Neutrophil (primary cell): ENCODE measurements around the gene MPEG1.

Experiments
- H3K27ac ChIP-seq: fragments of 200-600 bp; sonication (generic); 2 replicates; pipeline ENCODE4 v1.5.1; 2016; ENCODE audit warnings: mild to moderate bottlenecking, moderate library complexity
- H3K27me3 ChIP-seq: fragments of 200-600 bp; sonication (generic); 2 replicates; pipeline ENCODE4 v1.6.0; 2016; ENCODE audit warnings: mild to moderate bottlenecking
- H3K36me3 ChIP-seq: fragments of 200-600 bp; sonication (generic); 2 replicates; pipeline ENCODE4 v1.5.1; 2017
- H3K4me1 ChIP-seq, 2 experiments: fragments of 200-600 bp in 1 of 2; sonication (generic) in 1 of 2; 1 replicate in 1 of 2; 2 replicates in 1 of 2; pipeline versions ENCODE4 v1.5.1 to v1.6.1; 2013 to 2016; ENCODE audit warnings: low read depth in 1 of 2, low read length in 1 of 2, mild to moderate bottlenecking in 1 of 2, moderate library complexity in 1 of 2; ENCODE audit not compliant: control insufficient read depth in 1 of 2, insufficient read depth in 1 of 2
- H3K4me3 ChIP-seq, 2 experiments: fragments of 200-600 bp in 1 of 2; sonication (generic) in 1 of 2; 1 replicate in 1 of 2; 2 replicates in 1 of 2; pipeline ENCODE4 v1.5.1; 2013 to 2016; ENCODE audit warnings: low read depth in 1 of 2, low read length in 1 of 2, mild to moderate bottlenecking in 1 of 2, moderate library complexity in 1 of 2
- H3K9me3 ChIP-seq: fragments of 200-600 bp; sonication (generic); 2 replicates; pipeline ENCODE4 v1.5.1; 2016
- TF ChIP-seq, protein P1 (sequence below): fragments of 200-600 bp; sonication (generic); IDR thresholded peaks from 2 replicates; pipeline ENCODE4 v1.5.1; 2016; ENCODE audit warnings: antibody characterized with exemption

Gene MPEG1

GRCh38 chr11:59208956-59209355 is 3.8 kb downstream of the MPEG1 start:
- Histone ChIP-seq H3K27me3 (no peaks in the 10 kb centered on the region), H3K27ac (peak overlapping the region; percentile 99), H3K36me3 (peaks cover 28% of the 10 kb centered on the region), H3K9me3 (no peaks in the 10 kb centered on the region), H3K4me3 (peak overlapping the region; percentile 44 to 66), H3K4me1 (peaks cover 76 to 80% of the 10 kb centered on the region in 2 experiments)
- TF ChIP-seq, protein P1, sequence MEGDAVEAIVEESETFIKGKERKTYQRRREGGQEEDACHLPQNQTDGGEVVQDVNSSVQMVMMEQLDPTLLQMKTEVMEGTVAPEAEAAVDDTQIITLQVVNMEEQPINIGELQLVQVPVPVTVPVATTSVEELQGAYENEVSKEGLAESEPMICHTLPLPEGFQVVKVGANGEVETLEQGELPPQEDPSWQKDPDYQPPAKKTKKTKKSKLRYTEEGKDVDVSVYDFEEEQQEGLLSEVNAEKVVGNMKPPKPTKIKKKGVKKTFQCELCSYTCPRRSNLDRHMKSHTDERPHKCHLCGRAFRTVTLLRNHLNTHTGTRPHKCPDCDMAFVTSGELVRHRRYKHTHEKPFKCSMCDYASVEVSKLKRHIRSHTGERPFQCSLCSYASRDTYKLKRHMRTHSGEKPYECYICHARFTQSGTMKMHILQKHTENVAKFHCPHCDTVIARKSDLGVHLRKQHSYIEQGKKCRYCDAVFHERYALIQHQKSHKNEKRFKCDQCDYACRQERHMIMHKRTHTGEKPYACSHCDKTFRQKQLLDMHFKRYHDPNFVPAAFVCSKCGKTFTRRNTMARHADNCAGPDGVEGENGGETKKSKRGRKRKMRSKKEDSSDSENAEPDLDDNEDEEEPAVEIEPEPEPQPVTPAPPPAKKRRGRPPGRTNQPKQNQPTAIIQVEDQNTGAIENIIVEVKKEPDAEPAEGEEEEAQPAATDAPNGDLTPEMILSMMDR, result no peak

- peaks cover 66 to 70% of the 10 kb centered on the region in 2 experiments for H3K4me1 ChIP-seq
These were observed 4.7 kb downstream of the MPEG1 start for GRCh38 chr11:59207988-59208451.

DNA sequence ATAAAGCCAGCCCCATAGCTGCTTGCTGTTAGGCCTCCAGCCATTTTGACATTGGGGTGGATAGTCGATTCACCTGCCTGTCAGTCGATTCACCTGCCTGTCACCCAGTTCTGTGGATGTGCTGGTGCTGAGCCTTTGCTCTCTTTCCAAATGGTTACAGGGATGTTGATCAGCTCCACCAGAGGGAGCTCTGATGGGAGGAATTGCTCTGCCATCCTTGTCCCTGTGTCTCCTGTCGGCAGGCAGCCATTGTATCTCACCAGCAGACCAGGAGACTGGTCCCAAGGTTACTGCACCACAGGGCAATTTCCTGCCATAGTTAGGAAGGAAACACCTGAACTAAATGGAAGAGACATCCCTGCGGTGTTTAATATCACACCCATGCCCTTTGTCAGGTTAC is 6.1 kb downstream of the MPEG1 start:
- no peaks in the 10 kb centered on the region for H3K27me3 ChIP-seq
- peak overlapping the region in 1 of 2 experiments; percentile 66 for H3K4me3 ChIP-seq
- peaks cover 52 to 57% of the 10 kb centered on the region in 2 experiments for H3K4me1 ChIP-seq
- TF ChIP-seq, protein P1, result peak; percentile 58
- peaks cover 52% of the 10 kb centered on the region for H3K36me3 ChIP-seq
- peak overlapping the region; percentile 99 for H3K27ac ChIP-seq
- no peaks in the 10 kb centered on the region for H3K9me3 ChIP-seq

More at GRCh38 chr11:59207988-59208451, 4.7 kb downstream of the MPEG1 start:
- Histone ChIP-seq H3K27ac (peak overlapping the region; percentile 99), H3K36me3 (peaks cover 38% of the 10 kb centered on the region), H3K9me3 (no peaks in the 10 kb centered on the region), H3K27me3 (no peaks in the 10 kb centered on the region), H3K4me3 (peak overlapping the region; percentile 7 to 66)
- TF ChIP-seq, protein P1, result peak; percentile 89

DNA sequence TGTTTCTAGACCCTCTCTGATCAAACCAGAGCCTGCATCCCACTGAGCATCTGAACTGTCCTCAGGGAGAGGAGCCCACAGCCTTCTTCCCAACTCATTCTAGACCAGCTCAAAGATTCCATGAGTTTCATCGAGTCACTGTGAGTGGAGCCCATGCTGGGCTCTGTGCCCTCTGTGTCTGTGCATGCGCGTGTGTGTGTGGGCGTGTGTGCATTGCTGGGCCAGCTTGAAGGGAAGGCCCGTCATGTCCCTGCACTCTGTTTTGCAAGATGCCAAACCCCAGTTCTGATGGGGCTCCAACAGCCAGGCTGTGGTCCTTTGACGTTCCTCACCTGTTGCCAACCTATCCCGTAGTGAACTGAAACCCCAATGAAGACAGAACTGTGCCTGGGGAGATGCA is 7.1 kb downstream of the MPEG1 start:
- Histone ChIP-seq H3K4me3 (no peak overlapping the region), H3K27ac (peak overlapping the region; percentile 17), H3K4me1 (peaks cover 43 to 47% of the 10 kb centered on the region in 2 experiments), H3K27me3 (peaks cover 3% of the 10 kb centered on the region), H3K9me3 (no peaks in the 10 kb centered on the region), H3K36me3 (peaks cover 61% of the 10 kb centered on the region)
- TF ChIP-seq, protein P1, result no peak

DNA sequence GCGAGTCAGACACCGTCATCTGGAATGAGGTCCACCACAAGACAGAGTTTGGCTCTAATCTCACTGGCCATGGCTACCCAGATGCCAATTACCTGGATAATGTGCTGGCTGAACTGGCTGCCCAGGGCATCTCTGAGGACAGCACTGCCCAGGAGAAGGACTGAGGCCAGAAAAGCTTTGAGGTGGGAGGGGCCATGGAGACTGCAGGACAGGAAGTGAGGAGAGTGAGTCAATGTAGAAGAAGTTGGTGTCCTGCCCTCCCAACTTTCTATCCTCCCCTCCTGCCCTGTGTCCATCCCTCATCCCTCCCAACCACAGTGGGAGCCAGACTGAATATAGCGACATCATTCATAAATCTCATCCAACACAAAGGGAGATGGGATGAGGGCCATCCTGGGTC is 8.0 kb downstream of the MPEG1 start:
- Histone ChIP-seq H3K9me3 (no peaks in the 10 kb centered on the region), H3K36me3 (peaks cover 70% of the 10 kb centered on the region), H3K27me3 (peaks cover 5% of the 10 kb centered on the region), H3K4me3 (no peak overlapping the region), H3K4me1 (peaks cover 34 to 38% of the 10 kb centered on the region in 2 experiments), H3K27ac (peak overlapping the region; percentile 17)
- TF ChIP-seq, protein P1, result no peak
